Neural cell (in vitro differentiated cells): ENCODE data around the gene MCAT. TPM values are rescaled to one million over a fixed set of nuclear protein-coding genes. Genes with fewer than 3 reads are reported as not detected.

Source experiments
- H2AFZ ChIP-seq: fragments of 200-600, 300-800 bp; sonication (generic), shearing (Covaris generic); 2 replicates; pipeline ENCODE4 v1.6.0; 2014; ENCODE audit warnings: low read depth, mild to moderate bottlenecking, antibody characterized with exemption, low read length, moderate library complexity
- H3F3A ChIP-seq: fragments of 200-600 bp; shearing (Covaris generic); 2 replicates; pipeline ENCODE4 v1.6.1; 2016; ENCODE audit warnings: mild to moderate bottlenecking, moderate library complexity, mixed read lengths, antibody characterized with exemption, low read length; ENCODE audit not compliant: insufficient read depth, poor library complexity, severe bottlenecking
- H3K27ac ChIP-seq: fragments of 200-600, 300-800 bp; sonication (generic), shearing (Covaris generic); 2 replicates; pipeline ENCODE4 v1.5.1; 2014; ENCODE audit warnings: mild to moderate bottlenecking, low read length, moderate library complexity
- H3K27me3 ChIP-seq: fragments of 300-800, 200-600 bp; sonication (generic), shearing (Covaris generic); 2 replicates; pipeline ENCODE4 v1.6.0; 2014; ENCODE audit warnings: mild to moderate bottlenecking, low read depth, low read length, moderate library complexity; ENCODE audit not compliant: insufficient read depth
- H3K36me3 ChIP-seq: fragments of 300-800, 200-600 bp; sonication (generic), shearing (Covaris generic); 2 replicates; pipeline ENCODE4 v1.5.1; 2014; ENCODE audit warnings: mild to moderate bottlenecking, antibody characterized with exemption, low read length, moderate library complexity; ENCODE audit not compliant: insufficient read depth
- H3K4me2 ChIP-seq: fragments of 300-800, 200-600 bp; sonication (generic), shearing (Covaris generic); 2 replicates; pipeline ENCODE4 v1.6.0; 2014; ENCODE audit warnings: mild to moderate bottlenecking, low read length
- H3K4me3 ChIP-seq: fragments of 300-800, 200-600 bp; sonication (generic), shearing (Covaris generic); 2 replicates; pipeline ENCODE4 v1.5.1; 2014; ENCODE audit warnings: mild to moderate bottlenecking, low read length, moderate library complexity
- H3K79me2 ChIP-seq: fragments of 200-600 bp; shearing (Covaris generic); replicated peaks from 2 replicates; pipeline ENCODE4 v1.6.0; 2014; ENCODE audit warnings: mild to moderate bottlenecking, low read length, moderate library complexity; ENCODE audit not compliant: insufficient read depth
- H3K9ac ChIP-seq: fragments of 300-800, 200-600 bp; sonication (generic), shearing (Covaris generic); 2 replicates; pipeline ENCODE4 v1.6.1; 2016; ENCODE audit warnings: mild to moderate bottlenecking, low read length, mixed read lengths
- H3K9me2 ChIP-seq: fragments of 200-600 bp; shearing (Covaris generic); 2 replicates; pipeline ENCODE4 v1.6.1; 2016; ENCODE audit warnings: mild to moderate bottlenecking, low read length, mixed read lengths; ENCODE audit not compliant: insufficient read depth
- H3K9me3 ChIP-seq: fragments of 200-600, 300-800 bp; sonication (generic), shearing (Covaris generic); 2 replicates; pipeline ENCODE4 v1.6.1; 2016; ENCODE audit warnings: mild to moderate bottlenecking, mixed run types, low read length, moderate library complexity, mixed read lengths
- H4K20me1 ChIP-seq: fragments of 200-600 bp; shearing (Covaris generic); 2 replicates; pipeline ENCODE4 v1.6.1; 2016; ENCODE audit warnings: mild to moderate bottlenecking, mixed run types; ENCODE audit not compliant: insufficient read depth
- EP300 ChIP-seq: fragments of 450-650 bp; conservative IDR thresholded peaks from 2 replicates; pipeline ENCODE4 v1.6.1; 2014; ENCODE audit warnings: antibody characterized with exemption, mild to moderate bottlenecking, moderate library complexity; ENCODE audit not compliant: poor library complexity, severe bottlenecking
- EZH2 ChIP-seq: fragments of 200-600, 300-800 bp; shearing (Covaris generic), sonication (generic); IDR thresholded peaks from 2 replicates; pipeline ENCODE4 v1.6.1; 2014; ENCODE audit warnings: antibody characterized with exemption, low read length, borderline replicate concordance, mild to moderate bottlenecking; ENCODE audit not compliant: insufficient read depth, poor library complexity, severe bottlenecking
- MXI1 ChIP-seq: fragments of 450-650 bp; conservative IDR thresholded peaks from 2 replicates; pipeline ENCODE4 v1.6.1; 2014; ENCODE audit warnings: antibody characterized with exemption, mild to moderate bottlenecking; ENCODE audit not compliant: poor library complexity, severe bottlenecking
- POLR2AphosphoS5 ChIP-seq: IDR thresholded peaks from 2 replicates; pipeline ENCODE4 v1.6.1; 2012
- RAD21 ChIP-seq: fragments of 450-650 bp; conservative IDR thresholded peaks from 2 replicates; pipeline ENCODE4 v1.6.1; 2014; ENCODE audit warnings: antibody characterized with exemption, mild to moderate bottlenecking, moderate library complexity
- REST ChIP-seq: IDR thresholded peaks from 2 replicates; pipeline ENCODE4 v1.6.1; 2012; ENCODE audit warnings: borderline replicate concordance
- SMC3 ChIP-seq: fragments of 450-650 bp; conservative IDR thresholded peaks from 2 replicates; pipeline ENCODE4 v1.6.1; 2014; ENCODE audit warnings: antibody characterized with exemption, mild to moderate bottlenecking, moderate library complexity; ENCODE audit not compliant: poor library complexity
- TAF1 ChIP-seq: IDR thresholded peaks from 2 replicates; pipeline ENCODE4 v1.6.1; 2012; ENCODE audit warnings: low read depth
- polyA plus RNA-seq: library from polyadenylated mRNA; depleted of rRNA; stranded (reverse); fragments of >200 nt; gene quantifications from 2 replicates; pipeline ENCODE4 v1.2.3, GENCODE V29; 2014
- TF ChIP-seq, protein P1 (sequence below): fragments of 450-650 bp; IDR thresholded peaks from 2 replicates; pipeline ENCODE4 v1.5.1; 2014; ENCODE audit warnings: antibody characterized with exemption, mild to moderate bottlenecking, moderate library complexity; ENCODE audit not compliant: poor library complexity, severe bottlenecking

Gene MCAT
- polyA plus RNA-seq, 1 donor from 2014 or later: 46.8 TPM

DNA sequence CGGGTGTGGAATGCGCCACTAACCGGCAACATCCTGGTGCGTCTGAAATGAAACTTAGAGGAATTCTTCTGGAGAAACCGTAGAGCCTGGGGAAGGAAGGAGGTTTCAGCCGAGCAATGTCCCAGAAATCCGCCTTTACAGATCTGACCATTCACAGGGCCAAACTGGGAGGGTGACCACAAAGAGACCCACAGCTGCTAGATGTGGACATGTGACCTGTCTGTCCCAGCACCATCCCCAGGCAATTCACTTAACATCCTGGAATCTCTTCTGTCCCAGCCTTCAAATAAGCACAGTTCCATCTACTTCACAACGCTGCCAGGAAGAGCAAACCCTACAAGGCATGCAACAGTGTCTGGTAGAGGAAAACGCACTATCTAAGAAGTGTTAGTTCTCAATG is 9.8 kb downstream of the MCAT start:
- H3K27me3 ChIP-seq: no peaks in the 10 kb centered on the region
- no peaks in the 10 kb centered on the region for H4K20me1 ChIP-seq
- H2AFZ ChIP-seq: no peak overlapping the region
- H3K79me2 ChIP-seq: no peaks in the 10 kb centered on the region
- H3K36me3 ChIP-seq: no peaks in the 10 kb centered on the region
- no peak overlapping the region for H3K9ac ChIP-seq
- H3K27ac ChIP-seq: no peak overlapping the region
- H3K9me3 ChIP-seq: no peaks in the 10 kb centered on the region
- H3K4me2 ChIP-seq: no peak overlapping the region
- H3F3A ChIP-seq: no peaks in the 10 kb centered on the region
- TF ChIP-seq TAF1 (no peak), POLR2AphosphoS5 (no peak), RAD21 (no peak), EP300 (no peak), SMC3 (no peak), MXI1 (no peak), EZH2 (no peak), REST (no peak)
- TF ChIP-seq, protein P1, sequence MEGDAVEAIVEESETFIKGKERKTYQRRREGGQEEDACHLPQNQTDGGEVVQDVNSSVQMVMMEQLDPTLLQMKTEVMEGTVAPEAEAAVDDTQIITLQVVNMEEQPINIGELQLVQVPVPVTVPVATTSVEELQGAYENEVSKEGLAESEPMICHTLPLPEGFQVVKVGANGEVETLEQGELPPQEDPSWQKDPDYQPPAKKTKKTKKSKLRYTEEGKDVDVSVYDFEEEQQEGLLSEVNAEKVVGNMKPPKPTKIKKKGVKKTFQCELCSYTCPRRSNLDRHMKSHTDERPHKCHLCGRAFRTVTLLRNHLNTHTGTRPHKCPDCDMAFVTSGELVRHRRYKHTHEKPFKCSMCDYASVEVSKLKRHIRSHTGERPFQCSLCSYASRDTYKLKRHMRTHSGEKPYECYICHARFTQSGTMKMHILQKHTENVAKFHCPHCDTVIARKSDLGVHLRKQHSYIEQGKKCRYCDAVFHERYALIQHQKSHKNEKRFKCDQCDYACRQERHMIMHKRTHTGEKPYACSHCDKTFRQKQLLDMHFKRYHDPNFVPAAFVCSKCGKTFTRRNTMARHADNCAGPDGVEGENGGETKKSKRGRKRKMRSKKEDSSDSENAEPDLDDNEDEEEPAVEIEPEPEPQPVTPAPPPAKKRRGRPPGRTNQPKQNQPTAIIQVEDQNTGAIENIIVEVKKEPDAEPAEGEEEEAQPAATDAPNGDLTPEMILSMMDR: no peak
- H3K4me3 ChIP-seq: no peak overlapping the region
- H3K9me2 ChIP-seq: no peaks in the 10 kb centered on the region

DNA sequence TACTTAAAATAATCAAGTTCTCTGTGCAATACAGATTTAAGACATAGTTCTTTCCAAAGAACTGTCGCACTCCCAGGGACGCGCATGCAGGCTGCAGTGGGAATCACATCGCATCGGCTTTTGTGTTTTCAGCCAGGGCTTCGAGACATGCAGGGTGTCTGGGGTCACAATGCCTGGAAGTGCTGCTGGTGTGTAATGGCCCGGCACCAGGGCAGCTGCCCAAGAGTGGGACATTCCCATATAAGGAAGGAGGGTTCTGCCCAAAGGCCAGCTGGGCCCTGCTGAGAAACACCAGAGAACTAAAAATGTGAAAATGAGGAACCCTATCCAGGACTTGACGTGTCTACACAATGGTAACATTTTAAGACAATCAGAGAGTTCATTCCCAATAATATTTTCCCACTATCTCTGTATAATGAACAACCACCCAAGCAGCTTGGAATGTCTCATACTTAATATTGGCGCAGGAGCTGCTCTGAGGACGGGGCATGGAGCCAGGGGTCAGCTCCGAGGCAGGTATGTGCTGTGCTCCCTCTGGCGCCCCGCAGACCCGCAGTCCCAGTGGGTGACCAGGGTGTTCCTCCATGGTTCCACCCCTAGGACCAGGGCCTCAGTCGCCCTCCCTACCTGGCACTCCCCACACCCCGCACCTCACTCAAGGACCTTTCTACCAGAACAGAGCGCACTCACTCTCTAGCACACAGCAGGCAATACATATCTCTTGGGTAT is 11.3 kb downstream of the MCAT start:
- Histone ChIP-seq H3K9me2 (no peaks in the 10 kb centered on the region), H3K9me3 (no peaks in the 10 kb centered on the region), H4K20me1 (no peaks in the 10 kb centered on the region), H3K27ac (no peak overlapping the region), H3F3A (no peaks in the 10 kb centered on the region), H3K36me3 (no peaks in the 10 kb centered on the region), H3K27me3 (no peaks in the 10 kb centered on the region), H3K79me2 (no peaks in the 10 kb centered on the region), H3K4me2 (no peak overlapping the region), H3K9ac (no peak overlapping the region), H3K4me3 (no peak overlapping the region), H2AFZ (no peak overlapping the region)
- TF ChIP-seq EZH2 (no peak), MXI1 (no peak), REST (no peak), SMC3 (no peak), POLR2AphosphoS5 (no peak), EP300 (no peak), TAF1 (no peak), RAD21 (no peak)
- TF ChIP-seq, protein P1: no peak
